Stimulated activated CD8-positive, alpha-beta memory T cell treated with anti-CD3 and anti-CD28 coated beads, Interleukin-4, amount 100 ng/mL, for 48 hours (primary cell): ENCODE results near the gene CDH23.

Experiments
- DNase-seq: peaks from one replicate; pipeline ENCODE4 v3.0.0-alpha.2; 2020

The CDH23 gene

GRCh38 chr10:71424496-71425194, 27.9 kb downstream of the CDH23 start:
- peak; percentile 10 for DNase-seq

GRCh38 chr10:71426058-71426605, 29.4 kb downstream of the CDH23 start:
- DNase-seq = peak; percentile 9

GRCh38 chr10:71427246-71427645, 30.5 kb downstream of the CDH23 start:
- DNase-seq = no peak

- no peak for DNase-seq
Observed at GRCh38 chr10:71429304-71429703, 32.6 kb downstream of the CDH23 start.

GRCh38 chr10:71429929-71430328, 33.2 kb downstream of the CDH23 start:
- no peak for DNase-seq

- peak; percentile 8 for DNase-seq
Observed at GRCh38 chr10:71431239-71432100, 34.8 kb downstream of the CDH23 start.

- peak; percentile 14 for DNase-seq
Observed at GRCh38 chr10:71432101-71432905, 35.6 kb downstream of the CDH23 start.

GRCh38 chr10:71432956-71433767, 36.4 kb downstream of the CDH23 start:
- peak; percentile 6 for DNase-seq

GRCh38 chr10:71433768-71434744, 37.3 kb downstream of the CDH23 start:
- DNase-seq = peak; percentile 26

GRCh38 chr10:71434760-71435394, 38.2 kb downstream of the CDH23 start:
- no peak for DNase-seq

- peak; percentile 10 for DNase-seq
Observed at GRCh38 chr10:71435571-71436267, 39.0 kb downstream of the CDH23 start.

- no peak for DNase-seq
Observed at GRCh38 chr10:71436268-71437125, 39.8 kb downstream of the CDH23 start.

- DNase-seq = no peak
Observed at GRCh38 chr10:71437537-71438092, 40.9 kb downstream of the CDH23 start.

- no peak for DNase-seq
Observed at GRCh38 chr10:71438761-71439160, 42.0 kb downstream of the CDH23 start.

GRCh38 chr10:71439670-71440425, 43.1 kb downstream of the CDH23 start:
- DNase-seq = no peak

- no peak for DNase-seq
Observed at GRCh38 chr10:71440506-71441035, 43.9 kb downstream of the CDH23 start.

- no peak for DNase-seq
Observed at GRCh38 chr10:71442000-71442399, 45.3 kb downstream of the CDH23 start.
